ENCODE results near the gene PKIG. TPM values are rescaled to one million over a fixed set of nuclear protein-coding genes. Genes with fewer than 3 reads are reported as not detected.
A peak's percentile ranks its signal among the peaks of the same experiment; 100 is the strongest.

PKIG gene
- total RNA-seq, 2 experiments from 2014 or later, result 4.6 to 4.7 TPM

DNA sequence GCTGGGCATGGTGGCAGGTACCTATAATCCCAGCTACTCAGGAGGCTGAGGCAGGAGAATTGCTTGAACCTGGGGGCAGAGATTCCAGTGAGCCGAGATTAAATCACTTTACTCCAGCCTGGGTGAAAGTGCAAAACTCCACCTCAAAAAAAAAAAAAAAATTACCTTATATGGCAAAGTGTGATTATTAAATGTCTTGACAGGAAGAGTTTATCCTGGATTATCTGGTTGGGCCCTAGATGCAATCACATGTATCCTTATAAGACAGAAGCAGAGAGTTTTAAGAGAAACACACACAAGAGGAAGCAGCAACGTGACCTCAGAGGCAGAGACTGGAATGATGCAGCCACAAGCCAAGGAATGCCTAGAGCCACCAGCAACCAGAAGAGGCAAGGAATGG lies 58.1 kb downstream of the PKIG start:
- peaks cover 5% of the 10 kb centered on the region for H3K36me3 Mint-ChIP-seq (ENCODE audit: low read depth)
- intact Hi-C loops (cut with micrococcal nuclease), result loop anchor here (5.0 to 10.0 kb wide), 3 partner anchors 247 to 1914 kb away; partner anchors contain the start of genes OCSTAMP and YWHAB
- no peak for DNase-seq
- H3K27me3 Mint-ChIP-seq (ENCODE audit: low read depth), result no peaks in the 10 kb centered on the region
- no peak overlapping the region for H3K27ac Mint-ChIP-seq
- H3K4me3 Mint-ChIP-seq, result no peak overlapping the region
- peaks cover 41% of the 10 kb centered on the region for H3K4me1 Mint-ChIP-seq (ENCODE audit: low read depth)
- CTCF ChIA-PET, result interaction anchor here (0.7 kb wide), 1 partner anchor 33 kb away, joined by 3 read pairs; no protein-coding TSS in a partner anchor
- no peaks in the 10 kb centered on the region for H3K9me3 Mint-ChIP-seq

DNA sequence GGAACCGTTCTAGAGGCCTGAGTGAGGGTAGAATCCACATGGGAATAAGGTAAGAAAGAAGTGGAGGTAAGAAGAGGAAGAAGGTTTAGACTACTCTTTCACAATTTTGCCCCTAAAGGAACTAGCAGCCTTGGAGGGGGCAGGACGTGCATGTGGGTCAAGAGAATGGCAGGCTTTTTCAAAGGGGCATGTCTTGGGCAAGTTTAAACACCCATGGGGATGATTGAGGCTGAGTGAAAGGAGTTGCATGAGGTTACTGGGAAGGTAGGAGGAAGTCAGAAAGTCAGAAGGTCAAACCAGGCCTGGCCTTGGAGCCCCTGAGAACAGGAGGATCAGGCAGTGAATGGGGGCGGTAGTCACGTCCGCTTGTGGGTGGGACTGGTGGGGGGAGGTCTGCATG lies 58.9 kb downstream of the PKIG start:
- H3K36me3 Mint-ChIP-seq (ENCODE audit: low read depth), result peaks cover 5% of the 10 kb centered on the region
- H3K4me1 Mint-ChIP-seq (ENCODE audit: low read depth), result peaks cover 49% of the 10 kb centered on the region
- H3K27ac Mint-ChIP-seq, result peak overlapping the region; percentile 78
- intact Hi-C loops (cut with micrococcal nuclease), result loop anchor here (5.0 to 10.0 kb wide), 3 partner anchors 246 to 1913 kb away; partner anchors contain the start of genes OCSTAMP and YWHAB
- H3K9me3 Mint-ChIP-seq, result no peaks in the 10 kb centered on the region
- no peak overlapping the region for H3K4me3 Mint-ChIP-seq
- CTCF ChIA-PET, result interaction anchor here (0.6 to 4.6 kb wide), 2 partner anchors 31 to 53 kb away, joined by 5 to 31 read pairs; no protein-coding TSS in a partner anchor
- no peak for DNase-seq
- no peaks in the 10 kb centered on the region for H3K27me3 Mint-ChIP-seq (ENCODE audit: low read depth)

DNA sequence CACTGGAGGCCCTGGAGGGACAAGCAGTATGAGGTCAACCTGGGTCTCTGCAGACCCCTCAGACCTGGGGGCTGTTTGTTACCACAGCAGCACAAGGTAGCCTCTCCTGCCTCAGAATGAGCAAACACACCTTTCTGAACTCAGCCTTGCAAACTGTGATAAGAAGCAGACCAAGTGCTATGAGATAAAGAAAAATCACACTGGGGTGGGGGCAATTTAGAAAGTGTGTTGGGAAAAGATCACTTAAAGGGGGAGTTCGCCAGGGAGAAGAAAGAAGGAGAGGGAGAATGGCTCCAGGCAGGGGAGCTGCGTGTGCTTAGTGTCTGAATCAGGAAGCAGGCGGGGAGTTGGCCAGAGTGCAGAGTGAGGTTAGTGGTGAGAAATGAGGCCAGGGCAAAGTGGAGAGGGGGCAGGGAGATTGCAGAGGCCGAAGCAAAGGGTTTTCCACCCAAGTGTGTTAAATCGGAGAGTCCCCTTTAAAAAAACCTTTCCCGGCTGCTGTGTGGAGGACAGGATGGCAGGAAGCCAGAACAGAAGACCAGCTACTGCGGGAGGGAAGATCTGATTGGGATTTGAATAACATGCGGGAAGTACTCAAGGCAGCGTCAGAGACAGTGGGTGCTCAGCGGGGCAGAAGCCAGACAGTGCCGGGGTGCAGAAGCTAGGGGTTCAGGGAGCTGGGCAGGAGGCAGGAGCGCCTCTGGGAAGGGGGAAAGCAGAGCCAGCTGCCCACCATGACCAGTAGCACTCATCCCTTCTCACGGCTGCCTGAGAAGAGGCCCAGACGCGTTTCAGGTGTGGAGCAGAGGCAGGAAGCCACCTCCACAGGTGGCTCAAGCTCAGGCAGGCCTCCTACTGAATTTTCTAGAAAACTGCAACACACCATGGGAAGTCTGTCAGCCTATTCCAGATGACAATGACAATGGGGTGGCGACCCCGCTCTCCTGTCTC lies 60.1 kb downstream of the PKIG start:
- DNase-seq, result peak; percentile 52
- H3K27me3 Mint-ChIP-seq (ENCODE audit: low read depth), result no peaks in the 10 kb centered on the region
- intact Hi-C loops (cut with micrococcal nuclease), result loop anchor here (5.0 to 10.0 kb wide), 3 partner anchors 245 to 1912 kb away; partner anchors contain the start of genes OCSTAMP and YWHAB
- H3K4me3 Mint-ChIP-seq, result peak overlapping the region; percentile 19
- H3K36me3 Mint-ChIP-seq (ENCODE audit: low read depth), result peaks cover 5% of the 10 kb centered on the region
- peak overlapping the region; percentile 57 for H3K27ac Mint-ChIP-seq
- CTCF ChIA-PET, result interaction anchor here (1.3 to 4.6 kb wide), 4 partner anchors 33 to 90 kb away, joined by 3 to 31 read pairs (median 4); no protein-coding TSS in a partner anchor
- H3K9me3 Mint-ChIP-seq, result no peaks in the 10 kb centered on the region
- H3K4me1 Mint-ChIP-seq (ENCODE audit: low read depth), result peaks cover 60% of the 10 kb centered on the region

DNA sequence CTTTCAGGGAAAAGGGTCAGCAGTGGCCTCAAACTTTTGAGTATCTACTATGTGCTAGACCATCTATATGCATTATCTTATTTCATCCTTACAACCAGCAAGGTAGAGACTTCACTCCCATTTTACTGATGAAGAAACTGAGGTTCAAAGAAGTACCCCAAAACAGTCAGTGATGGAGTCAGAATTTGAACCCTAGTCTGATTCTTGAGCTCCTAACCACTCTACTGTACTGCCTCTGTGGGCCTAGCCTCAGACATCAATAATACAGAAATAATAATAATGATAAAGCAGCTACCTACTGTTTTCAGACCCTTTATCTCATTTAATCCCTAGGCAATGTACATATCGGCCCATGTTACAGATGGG lies 60.8 kb downstream of the PKIG start:
- intact Hi-C loops (cut with micrococcal nuclease), result loop anchor here (5.0 to 10.0 kb wide), 3 partner anchors 244 to 1912 kb away; partner anchors contain the start of genes OCSTAMP and YWHAB
- H3K4me1 Mint-ChIP-seq (ENCODE audit: low read depth), result peaks cover 67% of the 10 kb centered on the region
- peaks cover 5% of the 10 kb centered on the region for H3K36me3 Mint-ChIP-seq (ENCODE audit: low read depth)
- no peak for DNase-seq
- peak overlapping the region; percentile 57 for H3K27ac Mint-ChIP-seq
- CTCF ChIA-PET, result interaction anchor here (1.3 to 4.6 kb wide), 4 partner anchors 33 to 89 kb away, joined by 3 to 31 read pairs (median 4); no protein-coding TSS in a partner anchor
- H3K27me3 Mint-ChIP-seq (ENCODE audit: low read depth), result no peaks in the 10 kb centered on the region
- H3K9me3 Mint-ChIP-seq, result no peaks in the 10 kb centered on the region
- no peak overlapping the region for H3K4me3 Mint-ChIP-seq

DNA sequence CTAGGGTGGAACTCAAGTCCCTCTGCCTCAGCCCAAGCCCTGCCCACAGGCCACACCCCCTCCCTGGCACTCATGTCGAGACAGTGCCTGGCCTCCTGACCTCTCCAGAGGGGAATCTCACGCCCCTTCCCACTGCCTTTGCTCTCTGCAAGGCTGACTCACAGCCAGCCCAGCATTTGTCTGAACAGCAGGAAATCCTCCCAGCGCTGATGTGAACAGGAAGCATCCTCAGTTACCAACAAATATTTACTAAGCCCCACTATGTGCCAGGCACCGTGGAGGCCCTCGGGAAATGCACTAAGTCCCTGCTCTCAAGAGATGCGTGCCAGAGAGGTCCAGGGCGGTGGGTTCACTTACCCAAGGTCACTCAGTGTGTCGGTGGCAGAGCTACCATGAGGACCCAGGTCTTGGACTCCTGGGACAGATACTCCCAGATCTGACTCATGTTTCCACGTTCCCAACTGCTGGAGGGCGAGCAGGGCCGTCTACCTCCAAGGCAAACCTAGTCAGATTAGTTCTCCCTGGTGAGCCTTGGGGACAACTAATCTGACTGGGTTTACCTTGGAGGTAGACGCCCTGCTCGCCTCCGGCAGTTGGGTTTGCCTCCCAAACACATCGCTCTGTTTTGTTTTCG lies 61.3 kb downstream of the PKIG start:
- peaks cover 72% of the 10 kb centered on the region for H3K4me1 Mint-ChIP-seq (ENCODE audit: low read depth)
- CTCF ChIA-PET, result interaction anchor here (1.0 to 4.6 kb wide), 5 partner anchors 34 to 89 kb away, joined by 3 to 31 read pairs (median 4); no protein-coding TSS in a partner anchor
- no peaks in the 10 kb centered on the region for H3K27me3 Mint-ChIP-seq (ENCODE audit: low read depth)
- peaks cover 2% of the 10 kb centered on the region for H3K36me3 Mint-ChIP-seq (ENCODE audit: low read depth)
- DNase-seq, result peak; percentile 73
- intact Hi-C loops (cut with micrococcal nuclease), result loop anchor here (1.0 to 10.0 kb wide), 5 partner anchors 9 to 1911 kb away; partner anchors contain the start of genes OCSTAMP and YWHAB
- no peaks in the 10 kb centered on the region for H3K9me3 Mint-ChIP-seq
- no peak overlapping the region for H3K4me3 Mint-ChIP-seq
- H3K27ac Mint-ChIP-seq, result peak overlapping the region; percentile 85

DNA sequence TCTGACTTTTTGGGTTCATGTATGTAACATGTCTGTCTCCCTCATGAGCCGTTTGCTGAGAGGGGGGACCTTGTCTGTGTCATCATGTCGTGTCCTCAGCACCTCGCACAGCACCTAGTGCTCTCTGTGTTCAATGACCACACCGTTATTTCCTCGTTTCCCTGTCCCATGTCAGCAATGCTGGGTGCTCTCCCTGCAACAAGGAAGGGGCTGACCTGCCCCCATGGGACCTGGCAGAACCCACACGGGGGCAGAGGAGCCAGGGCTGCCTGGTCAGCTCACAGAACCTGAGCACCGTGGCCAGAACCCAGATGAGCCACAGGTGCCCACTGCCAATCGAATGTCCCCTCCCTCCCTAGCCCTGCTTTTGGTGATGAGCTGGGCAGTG lies 61.8 kb downstream of the PKIG start:
- intact Hi-C loops (cut with micrococcal nuclease), result loop anchor here (1.0 to 10.0 kb wide), 5 partner anchors 8 to 1911 kb away; partner anchors contain the start of genes OCSTAMP and YWHAB
- H3K4me3 Mint-ChIP-seq, result no peak overlapping the region
- H3K27ac Mint-ChIP-seq, result peak overlapping the region; percentile 85

DNA sequence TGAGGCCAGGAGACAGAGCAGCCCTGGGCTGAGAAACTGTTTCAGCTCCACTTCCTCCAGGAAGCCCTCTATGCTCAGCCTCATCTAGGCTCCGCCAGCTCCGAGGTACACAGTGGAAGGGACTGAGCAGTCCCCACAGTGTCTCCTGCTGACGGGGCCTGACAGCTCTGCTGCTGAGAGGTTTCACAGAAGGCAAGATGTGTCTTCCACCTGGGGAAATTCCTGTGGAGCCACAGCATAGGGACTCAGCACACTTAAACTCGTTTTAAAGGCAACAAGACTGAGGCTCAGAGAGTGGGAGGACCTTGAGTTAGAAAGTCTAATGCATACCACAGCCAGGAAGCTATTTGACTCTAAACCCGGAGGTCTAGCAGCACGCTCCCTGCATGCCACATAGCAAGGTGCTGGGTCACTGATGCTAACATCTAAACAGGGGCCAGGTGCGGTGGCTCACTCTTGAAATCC lies 62.3 kb downstream of the PKIG start:
- Mint-ChIP-seq H3K27ac (peak overlapping the region; percentile 85), H3K27me3 (ENCODE audit: low read depth) (no peaks in the 10 kb centered on the region), H3K9me3 (no peaks in the 10 kb centered on the region), H3K4me3 (peak overlapping the region; percentile 23), H3K4me1 (ENCODE audit: low read depth) (peaks cover 81% of the 10 kb centered on the region), H3K36me3 (ENCODE audit: low read depth) (peaks cover 1% of the 10 kb centered on the region)
- CTCF ChIA-PET, result interaction anchor here (1.0 to 4.6 kb wide), 4 partner anchors 27 to 88 kb away, joined by 3 to 31 read pairs (median 4); no protein-coding TSS in a partner anchor
- intact Hi-C loops (cut with micrococcal nuclease), result loop anchor here (1.0 to 10.0 kb wide), 5 partner anchors 8 to 1910 kb away; partner anchors contain the start of genes OCSTAMP and YWHAB
- DNase-seq, result peak; percentile 71

More for the DNA sequence above, 61.8 kb downstream of the PKIG start:
- H3K4me1 Mint-ChIP-seq (ENCODE audit: low read depth), result peaks cover 78% of the 10 kb centered on the region
- no peak for DNase-seq
- H3K36me3 Mint-ChIP-seq (ENCODE audit: low read depth), result peaks cover 2% of the 10 kb centered on the region
- no peaks in the 10 kb centered on the region for H3K9me3 Mint-ChIP-seq
- H3K27me3 Mint-ChIP-seq (ENCODE audit: low read depth), result no peaks in the 10 kb centered on the region
- CTCF ChIA-PET, result interaction anchor here (1.0 to 4.6 kb wide), 3 partner anchors 34 to 89 kb away, joined by 3 to 31 read pairs (median 5); no protein-coding TSS in a partner anchor

DNA sequence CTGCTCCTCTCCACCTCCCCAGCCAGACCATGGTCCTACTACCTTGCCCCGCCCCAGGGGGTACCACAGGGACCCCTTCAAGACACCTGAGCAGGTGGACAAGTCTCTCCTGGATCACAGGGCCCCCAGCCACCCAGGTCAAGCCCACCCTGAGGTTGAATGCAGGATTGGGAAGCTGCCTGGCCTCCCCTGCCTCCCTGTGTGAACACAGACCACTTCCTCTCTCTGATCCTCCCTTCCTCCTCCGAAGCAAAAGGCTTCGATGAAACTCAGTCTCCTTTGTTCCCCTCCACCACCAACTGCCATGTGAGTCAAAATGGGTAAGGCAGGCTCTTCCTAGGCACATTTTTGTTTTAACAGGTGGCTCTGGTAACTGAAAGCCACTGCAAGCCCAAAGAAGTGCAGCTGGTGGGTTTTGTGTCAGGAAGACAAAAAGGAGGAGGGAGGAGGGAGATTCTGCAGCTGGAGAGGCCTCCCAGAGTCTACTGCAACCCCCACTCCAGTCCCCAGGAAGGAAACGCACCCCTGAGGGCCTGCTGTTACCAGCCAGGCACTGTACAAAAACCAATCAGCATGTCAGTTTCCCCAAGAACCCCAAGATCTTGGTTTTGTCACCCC lies 63.8 kb downstream of the PKIG start:
- Mint-ChIP-seq H3K4me1 (ENCODE audit: low read depth) (peaks cover 93% of the 10 kb centered on the region), H3K9me3 (no peaks in the 10 kb centered on the region), H3K4me3 (peak overlapping the region; percentile 1), H3K36me3 (ENCODE audit: low read depth) (no peaks in the 10 kb centered on the region), H3K27me3 (ENCODE audit: low read depth) (no peaks in the 10 kb centered on the region), H3K27ac (peak overlapping the region; percentile 79)
- DNase-seq, result peak; percentile 68
- CTCF ChIA-PET, result interaction anchor here (0.7 to 4.6 kb wide), 4 partner anchors 18 to 87 kb away, joined by 4 to 31 read pairs (median 6); no protein-coding TSS in a partner anchor
- intact Hi-C loops (cut with micrococcal nuclease), result loop anchor here (1.0 to 10.0 kb wide), 3 partner anchors 48 to 1909 kb away; partner anchors contain the start of gene OCSTAMP

DNA sequence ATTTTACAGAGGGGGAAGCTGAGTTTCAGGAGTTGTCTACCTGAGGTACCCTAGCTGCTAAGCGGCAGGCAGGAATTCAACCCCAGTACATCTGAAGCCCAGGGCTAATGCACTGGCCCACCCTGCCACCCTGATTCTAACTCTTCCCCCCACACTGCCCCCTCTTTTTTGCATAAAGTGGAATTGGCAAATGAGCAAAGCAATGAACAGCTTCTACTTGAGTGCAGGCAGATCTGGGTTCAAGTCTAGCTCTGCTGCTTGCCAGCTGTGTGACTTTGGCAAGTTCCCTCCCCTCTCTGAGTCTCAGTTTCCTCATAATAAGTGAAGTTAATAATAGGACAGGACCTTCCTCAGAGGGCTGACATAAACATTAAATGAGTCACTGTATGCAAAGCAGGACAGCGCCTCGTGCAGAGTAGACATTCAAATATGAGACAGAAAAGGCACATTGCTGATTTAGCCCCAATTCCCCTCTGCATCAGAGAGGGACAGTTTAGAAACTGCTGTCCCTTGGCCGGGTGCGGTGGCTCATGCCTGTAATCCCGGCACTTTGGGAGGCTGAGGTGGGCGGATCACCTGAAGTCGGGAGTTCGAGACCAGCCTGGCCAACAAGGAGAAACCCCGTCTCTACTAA lies 64.4 kb downstream of the PKIG start:
- Mint-ChIP-seq H3K4me3 (no peak overlapping the region), H3K36me3 (ENCODE audit: low read depth) (no peaks in the 10 kb centered on the region), H3K4me1 (ENCODE audit: low read depth) (peaks cover 89% of the 10 kb centered on the region), H3K27ac (peak overlapping the region; percentile 79), H3K9me3 (no peaks in the 10 kb centered on the region), H3K27me3 (ENCODE audit: low read depth) (no peaks in the 10 kb centered on the region)
- CTCF ChIA-PET, result interaction anchor here (0.7 to 1.9 kb wide), 3 partner anchors 17 to 86 kb away, joined by 4 to 7 read pairs (median 6); no protein-coding TSS in a partner anchor
- intact Hi-C loops (cut with micrococcal nuclease), result loop anchor here (1.0 to 10.0 kb wide), 3 partner anchors 48 to 1908 kb away; partner anchors contain the start of gene OCSTAMP
- peak; percentile 56 for DNase-seq

DNA sequence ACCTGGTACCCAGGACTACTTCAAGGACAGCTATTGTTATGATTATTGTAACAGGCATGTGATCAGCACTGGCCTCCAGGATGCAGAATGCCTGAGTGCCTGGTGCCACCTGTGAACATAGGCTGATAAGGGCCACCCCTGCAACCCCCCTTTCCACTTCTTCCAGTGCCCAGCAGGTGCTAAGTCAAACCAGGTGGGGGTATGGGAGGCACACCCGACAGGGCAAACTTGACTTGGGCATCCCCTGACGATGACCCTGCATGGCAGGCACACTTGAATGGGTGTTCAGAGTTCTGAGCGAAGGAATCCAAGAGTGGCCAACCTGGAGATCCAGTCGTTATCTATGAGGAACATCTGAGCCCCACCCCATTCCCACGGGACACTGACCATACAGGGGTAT lies 65.7 kb downstream of the PKIG start:
- intact Hi-C loops (cut with micrococcal nuclease), result loop anchor here (10.0 kb wide), 2 partner anchors 893 to 1907 kb away; partner anchors contain the start of gene OCSTAMP
- Mint-ChIP-seq H3K36me3 (ENCODE audit: low read depth) (no peaks in the 10 kb centered on the region), H3K27ac (no peak overlapping the region), H3K9me3 (no peaks in the 10 kb centered on the region), H3K27me3 (ENCODE audit: low read depth) (no peaks in the 10 kb centered on the region), H3K4me3 (no peak overlapping the region), H3K4me1 (ENCODE audit: low read depth) (peaks cover 80% of the 10 kb centered on the region)
- no peak for DNase-seq
- CTCF ChIA-PET, result interaction anchor here (0.8 kb wide), 1 partner anchor 100 kb away, joined by 3 read pairs; no protein-coding TSS in a partner anchor
